Upper lobe of left lung (tissue), 4 donors: ENCODE measurements around the gene FGF12.

Experiments used
- POLR2A ChIP-seq, 4 donors: fragments of 450-650 bp; IDR thresholded peaks; one replicate each; pipeline ENCODE4 v1.5.1; 2016 to 2017; ENCODE audit warnings: antibody characterized with exemption in 4 of 4, mild to moderate bottlenecking in 2 of 4
- TF ChIP-seq, protein P1 (sequence below), 6 experiments: fragments of 450-650 bp in 4 of 6; fragments of 200-600 bp in 2 of 6; sonication (generic) in 2 of 6; IDR thresholded peaks; one replicate each; pipeline ENCODE4 v1.5.1; 2016 to 2019; ENCODE audit warnings: antibody characterized with exemption in 6 of 6

DNA sequence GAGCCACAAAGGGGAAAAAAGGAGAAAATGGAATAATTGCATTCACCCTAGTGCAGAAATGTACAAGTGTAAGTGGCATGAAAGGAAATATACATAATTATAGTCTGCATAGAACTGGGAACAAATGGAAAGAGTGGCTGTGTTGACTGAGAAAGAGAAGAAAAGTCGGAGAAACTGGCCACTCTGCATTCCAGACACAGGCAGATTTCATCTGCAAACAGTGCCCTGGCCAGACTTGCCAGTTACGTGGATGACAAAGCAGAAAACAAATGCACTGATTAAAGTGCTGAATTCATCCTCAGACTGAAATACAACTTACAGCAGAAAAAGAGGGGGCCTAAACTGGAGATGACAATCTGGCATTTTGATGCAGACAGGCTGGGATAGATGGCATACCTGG is 129.8 kb downstream of the FGF12 start:
- TF ChIP-seq POLR2A (IDR thresholded peaks at IDR 0.05), result no peak
- TF ChIP-seq, protein P1, sequence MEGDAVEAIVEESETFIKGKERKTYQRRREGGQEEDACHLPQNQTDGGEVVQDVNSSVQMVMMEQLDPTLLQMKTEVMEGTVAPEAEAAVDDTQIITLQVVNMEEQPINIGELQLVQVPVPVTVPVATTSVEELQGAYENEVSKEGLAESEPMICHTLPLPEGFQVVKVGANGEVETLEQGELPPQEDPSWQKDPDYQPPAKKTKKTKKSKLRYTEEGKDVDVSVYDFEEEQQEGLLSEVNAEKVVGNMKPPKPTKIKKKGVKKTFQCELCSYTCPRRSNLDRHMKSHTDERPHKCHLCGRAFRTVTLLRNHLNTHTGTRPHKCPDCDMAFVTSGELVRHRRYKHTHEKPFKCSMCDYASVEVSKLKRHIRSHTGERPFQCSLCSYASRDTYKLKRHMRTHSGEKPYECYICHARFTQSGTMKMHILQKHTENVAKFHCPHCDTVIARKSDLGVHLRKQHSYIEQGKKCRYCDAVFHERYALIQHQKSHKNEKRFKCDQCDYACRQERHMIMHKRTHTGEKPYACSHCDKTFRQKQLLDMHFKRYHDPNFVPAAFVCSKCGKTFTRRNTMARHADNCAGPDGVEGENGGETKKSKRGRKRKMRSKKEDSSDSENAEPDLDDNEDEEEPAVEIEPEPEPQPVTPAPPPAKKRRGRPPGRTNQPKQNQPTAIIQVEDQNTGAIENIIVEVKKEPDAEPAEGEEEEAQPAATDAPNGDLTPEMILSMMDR (IDR thresholded peaks at IDR 0.05), result no peak
